ENCODE data around the gene TSPAN18.

DNA sequence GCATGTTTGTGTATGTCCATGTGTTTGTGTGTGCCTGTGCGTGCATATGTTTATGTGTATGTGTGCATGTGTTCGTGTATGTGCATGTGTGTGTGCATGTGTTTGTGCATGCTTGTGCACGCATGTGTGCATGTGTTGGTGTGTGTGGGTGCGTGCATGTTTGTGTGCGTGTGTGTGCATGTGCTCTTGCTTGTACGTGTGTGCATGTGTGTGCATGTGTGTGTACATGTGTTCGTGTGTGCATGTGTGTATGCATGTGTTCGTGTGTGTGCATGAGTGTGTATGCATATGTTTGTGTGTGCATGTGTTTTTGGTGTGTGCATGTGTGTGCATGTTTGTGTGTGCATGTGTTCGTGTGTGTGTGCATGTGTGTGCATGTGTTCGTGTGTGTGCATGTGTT lies 63.4 kb downstream of the TSPAN18 start:
- TF ChIP-seq, protein P1, sequence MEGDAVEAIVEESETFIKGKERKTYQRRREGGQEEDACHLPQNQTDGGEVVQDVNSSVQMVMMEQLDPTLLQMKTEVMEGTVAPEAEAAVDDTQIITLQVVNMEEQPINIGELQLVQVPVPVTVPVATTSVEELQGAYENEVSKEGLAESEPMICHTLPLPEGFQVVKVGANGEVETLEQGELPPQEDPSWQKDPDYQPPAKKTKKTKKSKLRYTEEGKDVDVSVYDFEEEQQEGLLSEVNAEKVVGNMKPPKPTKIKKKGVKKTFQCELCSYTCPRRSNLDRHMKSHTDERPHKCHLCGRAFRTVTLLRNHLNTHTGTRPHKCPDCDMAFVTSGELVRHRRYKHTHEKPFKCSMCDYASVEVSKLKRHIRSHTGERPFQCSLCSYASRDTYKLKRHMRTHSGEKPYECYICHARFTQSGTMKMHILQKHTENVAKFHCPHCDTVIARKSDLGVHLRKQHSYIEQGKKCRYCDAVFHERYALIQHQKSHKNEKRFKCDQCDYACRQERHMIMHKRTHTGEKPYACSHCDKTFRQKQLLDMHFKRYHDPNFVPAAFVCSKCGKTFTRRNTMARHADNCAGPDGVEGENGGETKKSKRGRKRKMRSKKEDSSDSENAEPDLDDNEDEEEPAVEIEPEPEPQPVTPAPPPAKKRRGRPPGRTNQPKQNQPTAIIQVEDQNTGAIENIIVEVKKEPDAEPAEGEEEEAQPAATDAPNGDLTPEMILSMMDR (conservative IDR thresholded peaks at IDR 0.05; ENCODE audit: low read length) = no peak
- TF ChIP-seq EZH2phosphoT487 (IDR thresholded peaks at IDR 0.05; ENCODE audit: borderline replicate concordance, low read depth, low read length) = no peak
